HG03521 (cell line): ENCODE data around the gene SPEM3.

Experiments used
- ATAC-seq: cut with Tn5 transposase; IDR thresholded peaks from one replicate; pipeline ENCODE4 v1.9.1; 2021; ENCODE audit warnings: mild to moderate bottlenecking, moderate library complexity; ENCODE audit not compliant: unreplicated experiment

SPEM3 gene

GRCh38 chr17:7419819-7420610, 8.6 kb upstream of the SPEM3 start, which contains the start of gene SPEM1:
SPEM1 (plus strand) TSS chr17:7420324; CDS start chr17:7420385, 61 bp downstream.
- ATAC-seq = no peak

DNA sequence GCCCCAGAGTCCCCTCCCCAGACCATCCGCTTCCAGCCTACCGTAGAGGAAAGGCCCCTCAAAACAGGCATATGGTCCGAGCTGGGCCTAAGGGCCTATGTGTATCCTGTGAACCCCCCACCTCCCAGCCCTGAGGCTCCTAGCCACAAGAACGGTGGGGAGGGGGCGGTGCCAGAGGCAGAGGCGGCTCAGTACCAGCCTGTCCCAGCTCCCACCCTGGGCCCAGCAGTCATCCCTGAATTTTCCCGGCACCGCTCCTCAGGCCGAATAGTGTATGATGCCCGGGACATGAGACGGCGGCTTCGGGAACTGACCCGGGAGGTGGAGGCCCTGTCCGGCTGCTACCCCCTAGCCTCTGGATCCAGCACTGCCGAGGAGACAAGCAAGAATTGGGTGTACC, 7.5 kb upstream of the SPEM3 start:
- ATAC-seq = no peak

DNA sequence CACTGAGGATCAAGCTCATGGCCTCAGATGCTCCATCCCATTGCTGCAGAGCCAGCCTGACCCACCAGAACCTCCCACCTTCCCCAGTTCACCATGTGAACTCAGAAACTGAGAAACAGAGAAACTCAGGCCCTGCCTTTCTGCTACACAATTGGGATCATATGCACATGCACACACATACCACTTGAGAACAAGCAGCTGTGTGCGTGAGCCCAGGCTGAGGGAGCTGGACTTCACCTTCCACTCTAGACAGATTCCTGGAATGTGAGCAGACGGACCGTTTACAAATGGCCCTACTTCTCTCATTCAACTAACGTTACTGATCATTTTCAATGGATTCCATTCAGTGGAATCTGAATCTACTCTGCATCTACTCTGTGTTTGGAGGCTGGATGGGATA, 5.0 kb upstream of the SPEM3 start:
- no peak for ATAC-seq

- no peak for ATAC-seq
Observed at GRCh38 chr17:7425316-7425715, 3.3 kb upstream of the SPEM3 start, which contains the start of gene SPEM2. SPEM2 (plus strand) TSS chr17:7425616; CDS start chr17:7425689, 73 bp downstream.

DNA sequence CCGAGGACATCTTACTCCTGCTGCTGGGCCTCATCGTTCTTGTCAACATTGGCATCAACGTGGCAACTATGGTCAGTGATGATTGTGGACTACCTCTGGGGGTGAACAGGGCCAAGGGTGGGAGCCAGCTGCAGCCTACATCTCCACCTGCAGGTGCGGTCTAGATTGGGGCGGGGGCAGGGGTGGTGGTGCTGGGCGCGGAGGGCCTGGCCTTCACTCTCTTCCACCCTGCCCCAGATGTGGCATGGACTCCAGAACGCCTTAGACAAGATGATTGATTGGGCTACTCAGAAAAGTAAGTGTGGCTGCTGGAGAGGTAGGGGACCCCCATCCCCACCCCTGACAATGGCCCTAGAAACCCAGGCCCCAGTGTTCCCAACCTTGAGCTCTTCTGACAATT, 2.9 kb upstream of the SPEM3 start:
- no peak for ATAC-seq

DNA sequence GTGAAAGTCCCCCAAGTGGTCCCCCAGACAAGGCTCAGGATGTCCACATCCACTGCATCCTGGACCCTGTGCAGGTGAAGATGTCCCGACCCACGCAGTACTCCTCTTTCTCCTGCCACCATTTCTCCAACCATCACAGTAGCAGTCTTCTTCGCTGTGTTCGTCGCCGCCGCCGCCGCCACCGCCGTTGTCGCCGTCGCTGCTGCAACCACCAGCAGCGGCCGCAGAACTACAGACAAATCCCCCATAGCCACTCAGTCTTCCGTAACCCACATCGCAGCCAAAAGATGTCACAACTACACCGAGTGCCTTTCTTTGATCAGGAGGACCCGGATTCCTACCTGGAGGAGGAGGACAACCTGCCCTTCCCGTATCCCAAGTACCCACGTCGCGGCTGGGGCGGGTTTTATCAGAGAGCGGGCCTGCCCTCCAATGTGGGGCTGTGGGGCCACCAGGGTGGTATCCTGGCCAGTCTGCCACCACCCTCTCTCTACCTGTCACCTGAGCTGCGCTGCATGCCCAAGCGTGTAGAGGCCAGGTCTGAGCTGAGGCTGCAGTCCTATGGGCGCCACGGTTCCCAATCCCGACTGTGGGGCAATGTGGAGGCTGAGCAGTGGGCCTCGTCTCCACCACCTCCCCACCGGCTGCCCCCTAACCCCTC, 2.3 kb upstream of the SPEM3 start:
- no peak for ATAC-seq

- ATAC-seq = no peak
Observed at GRCh38 chr17:7426896-7427489, 1.7 kb upstream of the SPEM3 start.

DNA sequence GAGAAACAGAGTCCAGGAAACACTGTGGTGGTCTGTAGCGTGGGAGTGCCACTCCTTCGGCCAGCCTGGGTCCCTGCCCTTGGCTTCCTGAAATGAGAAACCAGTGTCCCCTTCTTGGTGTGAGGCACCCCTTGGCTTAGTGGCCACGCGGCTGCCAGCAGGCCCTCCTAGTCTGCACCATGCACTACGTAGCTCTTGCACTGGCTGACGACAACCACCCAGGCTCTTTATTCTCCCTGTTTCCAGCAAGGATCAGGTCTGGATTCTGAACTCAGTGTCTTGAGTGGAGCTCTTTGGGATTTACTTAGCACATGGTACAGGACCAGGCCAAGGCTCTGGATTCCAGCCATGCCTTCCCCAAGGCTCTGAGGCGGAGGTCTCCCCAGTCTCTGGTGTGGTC, 1.1 kb upstream of the SPEM3 start:
- ATAC-seq = no peak

DNA sequence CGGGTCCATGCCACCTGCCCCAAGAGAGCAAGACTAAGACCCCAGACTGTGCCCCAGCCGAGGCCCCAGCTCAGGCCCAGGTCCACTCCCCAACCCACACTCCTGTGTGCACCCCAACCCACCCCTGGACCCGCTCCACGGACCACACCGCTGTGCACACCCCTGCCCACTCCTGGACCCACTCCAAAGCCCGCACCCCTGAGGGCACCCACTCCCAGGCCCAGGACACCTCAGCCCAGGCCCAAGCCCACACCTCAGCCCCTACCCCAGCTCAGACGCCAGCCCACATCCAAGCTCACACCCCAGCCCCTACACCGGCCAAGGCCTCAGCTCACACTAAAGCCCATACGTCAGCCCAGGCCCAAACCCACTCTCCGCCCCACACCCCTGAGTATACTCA, 1.1 kb downstream of the SPEM3 start:
- ATAC-seq = no peak

- no peak for ATAC-seq
Observed at GRCh38 chr17:7431231-7431630, 2.6 kb downstream of the SPEM3 start.

DNA sequence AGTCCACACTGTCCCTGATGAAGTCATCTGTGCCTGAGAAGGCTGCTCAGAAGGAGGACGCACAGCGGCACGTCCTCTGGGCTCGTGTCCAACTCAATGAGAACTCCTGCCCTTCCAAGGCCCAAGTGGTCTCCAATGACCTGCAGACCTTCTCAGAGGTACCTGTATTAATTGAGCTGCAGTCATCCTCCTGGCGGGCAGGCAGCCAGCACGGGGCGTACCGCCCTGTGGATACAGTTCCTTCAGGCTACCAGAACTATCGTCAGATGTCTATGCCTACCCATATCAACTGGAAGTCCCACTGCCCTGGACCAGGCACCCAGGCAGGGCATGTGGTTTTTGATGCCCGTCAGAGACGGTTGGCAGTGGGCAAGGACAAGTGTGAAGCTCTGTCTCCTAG, 3.6 kb downstream of the SPEM3 start:
- no peak for ATAC-seq

DNA sequence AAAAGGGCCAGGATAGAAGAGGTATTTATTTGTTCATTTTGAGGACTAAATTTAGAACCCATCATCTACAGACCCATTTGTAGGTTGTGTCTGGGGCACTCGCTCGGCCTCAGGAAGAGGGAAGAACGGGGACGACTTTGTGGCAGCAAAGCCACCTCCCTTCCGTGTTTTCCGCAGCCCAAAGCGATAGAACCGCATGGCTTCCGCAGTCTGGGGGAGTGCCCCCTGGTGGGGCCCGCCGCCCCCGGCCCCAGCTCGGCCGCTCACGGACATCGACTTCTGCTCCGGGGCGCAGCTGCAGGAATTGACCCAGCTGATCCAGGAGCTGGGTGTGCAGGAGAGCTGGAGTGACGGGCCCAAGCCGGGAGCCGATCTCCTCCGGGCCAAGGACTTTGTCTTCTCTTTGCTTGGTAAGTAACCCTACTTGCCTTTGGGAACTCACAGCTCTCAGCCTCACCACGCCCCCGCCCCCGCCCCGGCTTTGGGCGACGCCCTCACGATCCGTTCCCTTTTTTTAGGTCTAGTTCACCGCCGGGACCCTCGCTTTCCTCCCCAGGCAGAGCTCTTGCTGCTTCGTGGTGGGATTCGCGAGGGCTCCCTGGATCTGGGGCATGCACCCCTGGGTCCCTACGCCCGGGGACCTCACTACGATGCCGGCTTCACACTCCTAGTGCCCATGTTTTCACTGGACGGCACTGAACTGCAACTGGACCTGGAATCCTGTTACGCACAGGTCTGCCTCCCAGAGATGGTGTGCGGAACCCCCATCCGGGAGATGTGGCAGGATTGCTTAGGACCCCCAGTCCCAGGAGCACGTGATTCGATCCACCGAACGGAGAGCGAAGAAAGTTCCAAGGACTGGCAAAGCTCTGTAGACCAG, 7.3 kb downstream of the SPEM3 start:
- ATAC-seq = peak; percentile 9

DNA sequence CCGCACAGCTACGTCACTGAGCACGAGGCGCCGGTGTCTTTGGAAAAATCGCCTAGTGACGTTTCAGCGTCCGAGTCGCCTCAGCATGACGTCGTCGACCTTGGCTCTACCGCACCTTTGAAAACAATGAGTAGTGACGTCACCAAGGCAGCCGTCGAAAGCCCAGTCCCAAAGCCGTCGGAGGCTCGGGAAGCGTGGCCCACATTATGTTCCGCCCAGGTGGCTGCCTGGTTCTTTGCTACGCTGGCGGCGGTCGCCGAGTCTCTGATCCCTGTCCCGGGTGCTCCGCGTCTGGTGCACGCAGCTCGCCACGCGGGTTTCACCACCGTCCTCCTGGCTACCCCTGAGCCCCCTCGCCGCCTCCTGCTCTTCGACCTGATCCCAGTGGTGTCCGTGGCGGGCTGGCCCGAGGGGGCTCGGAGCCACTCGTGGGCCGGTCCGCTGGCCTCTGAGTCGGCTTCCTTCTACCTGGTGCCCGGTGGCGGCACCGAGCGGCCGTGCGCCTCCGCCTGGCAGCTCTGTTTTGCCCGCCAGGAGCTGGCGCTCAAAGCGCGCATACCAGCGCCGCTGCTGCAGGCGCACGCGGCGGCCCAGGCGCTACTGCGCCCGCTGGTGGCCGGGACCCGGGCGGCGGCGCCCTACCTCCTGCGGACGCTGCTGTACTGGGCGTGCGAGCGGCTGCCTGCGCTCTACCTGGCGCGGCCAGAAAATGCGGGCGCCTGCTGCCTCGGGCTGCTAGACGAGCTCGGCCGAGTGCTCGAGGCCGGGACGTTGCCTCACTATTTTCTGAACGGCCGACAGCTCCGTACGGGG, 8.1 kb downstream of the SPEM3 start:
- ATAC-seq = peak; percentile 35

GRCh38 chr17:7437369-7437863, 8.8 kb downstream of the SPEM3 start:
- ATAC-seq = no peak

- ATAC-seq = no peak
Observed at GRCh38 chr17:7437950-7438614, 9.4 kb downstream of the SPEM3 start.

- ATAC-seq = no peak
Observed at GRCh38 chr17:7438656-7439460, 10.2 kb downstream of the SPEM3 start.

DNA sequence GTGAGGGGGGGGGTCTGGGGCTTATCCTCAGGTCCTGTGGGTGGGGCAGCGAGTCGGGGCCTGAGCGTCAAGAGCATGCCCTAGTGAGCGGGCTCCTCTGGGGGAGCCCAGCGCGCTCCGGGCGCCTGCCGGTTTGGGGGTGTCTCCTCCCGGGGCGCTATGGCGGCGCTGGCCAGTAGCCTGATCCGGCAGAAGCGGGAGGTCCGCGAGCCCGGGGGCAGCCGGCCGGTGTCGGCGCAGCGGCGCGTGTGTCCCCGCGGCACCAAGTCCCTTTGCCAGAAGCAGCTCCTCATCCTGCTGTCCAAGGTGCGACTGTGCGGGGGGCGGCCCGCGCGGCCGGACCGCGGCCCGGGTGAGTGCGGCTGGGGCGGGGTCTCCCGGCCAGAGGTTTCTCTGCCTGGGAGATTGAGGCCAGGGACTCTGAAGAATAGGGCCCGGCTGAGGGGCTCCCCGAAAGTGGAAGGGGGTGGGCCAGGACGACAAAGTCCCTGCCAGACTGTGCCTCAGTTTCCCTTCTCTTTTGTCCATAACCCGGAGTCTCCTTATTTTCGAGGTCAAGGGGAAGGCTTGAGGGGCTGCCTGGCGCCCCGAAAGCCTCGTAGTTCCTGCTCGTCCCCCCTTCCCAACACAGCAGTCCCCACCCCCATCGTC, 10.9 kb downstream of the SPEM3 start, which contains the start of gene FGF11:
Gene FGF11 (plus strand): TSS at position 51 of the 651 bp plus-strand sequence. CDS start 109 bp downstream, at position 160.
- ATAC-seq = no peak
